Measurements from ENCODE around the gene NR6A1.
"Not testable (repeated sequence)": the region's sequence is repeated elsewhere in the genome, so short reads cannot be mapped to it uniquely, and the experiment has no call there.

The NR6A1 gene

DNA sequence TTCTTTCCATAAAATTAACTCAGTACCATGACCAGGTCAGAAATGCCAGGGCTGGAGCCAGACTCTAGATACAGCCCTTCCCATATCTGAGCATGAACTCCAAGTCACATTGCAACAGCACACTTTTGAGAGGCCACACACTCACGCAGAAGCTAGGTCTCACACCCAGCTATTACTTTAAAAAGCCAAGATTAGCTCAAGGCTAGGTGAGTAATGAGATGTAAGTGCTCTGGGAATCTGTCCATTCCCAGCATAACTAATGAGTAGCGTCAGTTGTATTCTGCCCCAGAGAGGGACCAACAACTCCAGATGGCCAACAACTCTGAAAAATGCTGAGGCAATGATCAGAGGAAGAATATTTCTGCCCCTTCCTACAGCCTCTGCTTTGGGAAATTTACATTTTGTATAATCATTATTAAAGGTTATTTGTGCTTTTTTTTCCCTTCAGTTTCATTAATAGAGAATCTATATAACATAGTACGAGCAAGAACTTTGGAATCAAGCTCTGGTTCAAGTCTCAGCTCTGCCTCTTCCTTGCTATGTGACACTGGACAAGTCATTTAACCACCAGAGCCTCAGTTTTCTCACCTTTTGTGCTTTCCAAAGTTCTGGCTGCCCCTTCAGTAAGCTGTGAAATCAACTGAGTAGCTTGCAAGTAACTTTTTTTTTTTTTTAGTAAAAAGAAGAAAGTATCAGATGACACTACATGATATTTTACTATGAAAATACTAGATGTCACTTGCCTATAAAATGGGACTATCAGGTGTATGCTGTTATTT lies 118.3 kb downstream of the NR6A1 start:
- DNase-seq, result no peak

DNA sequence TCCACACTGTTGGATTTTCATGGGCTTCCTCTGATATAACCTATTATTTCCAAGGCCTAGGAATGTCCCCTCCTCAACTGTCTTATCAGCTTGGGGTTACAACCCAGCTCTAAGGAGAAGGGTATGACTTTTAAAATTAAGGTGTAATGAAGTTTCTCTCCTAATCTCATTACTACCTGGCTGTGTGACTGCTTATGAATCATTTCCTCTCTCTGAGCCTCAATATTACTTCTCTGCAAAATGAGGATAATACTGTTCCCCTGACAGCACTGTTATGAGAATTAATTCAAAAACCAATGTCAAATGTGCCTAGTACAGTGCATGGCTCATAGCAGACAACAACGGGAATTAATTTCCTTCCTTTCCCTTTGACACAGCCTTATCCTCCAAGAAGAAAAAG lies 118.9 kb downstream of the NR6A1 start:
- DNase-seq, result no peak

DNA sequence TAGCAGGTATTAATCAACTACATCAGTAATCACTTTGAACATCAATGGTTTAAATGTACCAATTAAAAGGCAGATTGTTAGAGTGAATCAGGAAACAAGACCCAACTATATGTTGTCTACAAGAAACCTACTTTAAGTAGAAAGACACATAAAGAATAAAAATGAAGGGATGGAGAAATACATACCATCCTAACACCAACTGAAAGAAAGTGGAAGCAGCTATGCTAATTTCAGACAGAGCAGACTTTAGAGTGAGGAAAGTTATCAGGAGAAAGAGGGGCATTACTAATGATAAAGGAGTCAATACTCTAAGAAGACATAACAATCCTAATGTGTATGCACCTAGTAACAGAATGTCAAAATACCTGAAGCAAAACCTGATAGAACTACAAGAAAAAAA lies 125.8 kb downstream of the NR6A1 start:
- DNase-seq, result no peak

DNA sequence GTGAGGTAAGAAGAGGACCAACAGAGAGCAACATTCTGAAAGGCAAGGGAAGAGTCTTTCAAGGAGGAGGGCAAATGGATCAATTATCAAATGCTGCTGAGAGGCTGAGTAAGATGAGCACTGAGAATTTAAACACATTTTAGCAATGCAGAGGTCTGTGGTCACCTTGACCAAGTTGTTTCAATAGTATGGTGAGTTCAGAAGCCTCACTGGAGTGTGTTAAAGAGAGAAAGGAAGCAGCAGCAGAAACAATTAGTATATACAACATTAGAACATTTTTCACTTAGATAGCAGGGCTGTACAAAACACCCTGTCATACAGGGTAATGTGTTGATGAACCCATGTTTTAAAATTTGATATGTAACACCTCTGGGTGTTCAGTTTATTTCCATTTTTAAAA lies 131.5 kb downstream of the NR6A1 start:
- DNase-seq, result no peak

DNA sequence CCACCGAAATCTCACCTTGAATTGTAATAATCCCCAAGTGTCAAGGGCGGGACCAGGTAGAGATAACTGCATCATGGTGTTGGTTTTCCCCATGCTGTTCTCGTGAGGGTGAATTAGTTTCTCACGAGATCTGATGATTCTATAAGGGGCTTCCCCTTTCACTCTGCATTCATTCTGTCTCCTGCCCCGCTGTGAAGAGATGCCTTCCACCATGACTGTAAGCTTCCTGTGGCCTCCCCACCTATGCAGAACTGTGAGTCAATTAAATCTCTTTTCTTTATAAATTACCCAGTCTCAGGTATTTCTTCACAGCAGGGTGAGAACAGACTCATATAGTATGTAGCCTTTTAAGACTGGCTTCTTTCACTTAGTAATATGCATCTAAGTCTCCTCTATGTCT lies 135.8 kb downstream of the NR6A1 start:
- no peak for DNase-seq

DNA sequence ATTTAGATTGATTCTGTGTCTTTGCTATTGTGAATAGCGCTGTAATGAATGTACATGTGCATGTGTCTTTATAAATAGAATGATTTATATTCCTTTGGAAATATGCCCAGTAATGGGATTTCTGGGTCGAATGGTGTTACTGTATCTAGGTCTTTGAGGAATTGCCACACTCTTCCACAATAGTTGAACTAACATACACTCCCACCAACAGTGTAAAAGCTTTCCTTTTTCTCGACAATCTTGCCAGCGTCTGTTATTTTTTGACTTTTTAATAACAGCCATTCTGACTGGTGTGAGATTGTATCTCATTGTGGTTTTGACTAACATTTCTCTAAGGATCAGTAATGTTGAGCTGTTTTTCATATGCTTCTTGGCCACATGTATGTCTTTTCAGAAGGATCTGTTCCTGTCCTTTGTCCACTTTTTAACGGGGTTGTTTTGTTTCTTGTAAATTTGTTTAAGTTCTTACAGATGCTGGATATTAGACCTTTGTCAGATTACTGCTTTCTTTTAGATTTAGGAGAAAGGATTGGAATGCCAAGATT lies 139.0 kb downstream of the NR6A1 start:
- no peak for DNase-seq

DNA sequence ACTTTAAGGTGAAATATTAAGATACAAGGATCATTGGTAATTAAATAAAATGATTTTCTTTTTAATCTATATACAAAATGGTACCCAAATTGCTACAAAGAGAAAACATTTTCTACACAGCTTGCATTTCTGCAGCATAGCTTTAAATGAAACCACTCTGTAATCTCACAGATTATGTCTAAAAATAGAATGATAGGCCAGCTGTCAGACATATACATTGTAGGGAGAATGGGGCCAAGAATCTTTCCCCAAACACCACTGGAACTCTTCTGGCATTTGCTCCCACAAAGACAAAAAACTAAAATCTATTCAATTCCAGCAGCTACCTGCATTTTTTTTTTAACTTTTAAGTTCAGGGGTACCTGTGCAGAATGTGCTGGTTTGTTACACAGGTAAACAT lies 139.8 kb downstream of the NR6A1 start:
- no peak for DNase-seq

DNA sequence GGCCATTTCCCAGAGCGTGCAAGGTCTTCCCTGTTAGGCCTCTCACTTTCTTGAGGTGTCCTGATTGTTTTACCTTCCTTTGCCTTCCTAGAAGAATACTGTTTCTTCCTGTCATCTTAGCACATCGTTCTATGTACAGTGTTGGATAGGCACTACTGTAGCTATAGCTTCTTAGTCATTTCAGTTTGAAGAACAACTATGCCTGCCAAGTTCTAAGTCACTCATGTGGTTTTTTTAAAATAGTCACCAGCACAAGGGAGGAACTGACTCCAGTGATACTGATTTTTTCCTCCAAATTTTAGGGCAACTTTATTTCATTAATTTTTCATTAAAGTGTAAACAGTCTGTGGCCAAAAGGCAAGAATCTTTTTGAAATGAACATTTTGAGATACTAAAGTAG lies 141.5 kb downstream of the NR6A1 start:
- no peak for DNase-seq

DNA sequence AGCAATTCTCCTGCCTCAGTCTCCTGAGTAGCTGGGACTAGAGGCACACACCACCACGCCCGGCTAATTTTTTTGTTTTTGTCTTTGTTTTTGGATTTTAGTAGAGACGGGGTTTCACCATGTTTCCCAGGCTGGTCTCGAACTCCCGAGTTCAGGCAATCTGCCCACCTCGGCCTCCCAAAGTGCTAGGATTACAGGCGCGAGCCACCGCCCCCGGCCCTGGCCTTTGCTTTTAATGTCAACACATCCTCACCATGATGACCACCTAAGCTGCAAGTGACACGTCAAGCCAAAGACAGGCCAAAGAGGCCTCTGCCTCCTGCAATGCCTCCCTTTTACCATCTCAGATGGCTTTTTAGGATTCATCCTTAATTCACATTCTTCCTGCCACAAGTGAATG lies 142.4 kb downstream of the NR6A1 start:
- no peak for DNase-seq

DNA sequence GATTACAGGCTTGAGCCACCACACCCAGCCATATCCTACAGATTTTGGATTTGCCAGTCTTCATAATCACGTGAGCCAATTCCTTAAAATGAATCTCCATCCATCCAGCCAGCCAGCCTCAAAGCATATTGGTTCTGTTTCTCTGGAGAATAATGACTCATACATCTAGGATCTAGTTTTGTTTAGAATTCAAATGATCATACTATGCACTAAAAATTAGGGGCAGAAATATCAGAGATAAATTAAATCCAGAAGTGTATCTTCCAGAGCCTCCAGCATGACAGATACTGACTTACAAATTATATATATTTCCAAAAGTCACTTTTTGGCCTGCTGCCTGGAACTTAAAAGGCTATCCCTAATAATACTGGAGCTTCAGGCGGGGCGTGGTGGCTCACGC lies 144.8 kb downstream of the NR6A1 start:
- DNase-seq, result no peak

DNA sequence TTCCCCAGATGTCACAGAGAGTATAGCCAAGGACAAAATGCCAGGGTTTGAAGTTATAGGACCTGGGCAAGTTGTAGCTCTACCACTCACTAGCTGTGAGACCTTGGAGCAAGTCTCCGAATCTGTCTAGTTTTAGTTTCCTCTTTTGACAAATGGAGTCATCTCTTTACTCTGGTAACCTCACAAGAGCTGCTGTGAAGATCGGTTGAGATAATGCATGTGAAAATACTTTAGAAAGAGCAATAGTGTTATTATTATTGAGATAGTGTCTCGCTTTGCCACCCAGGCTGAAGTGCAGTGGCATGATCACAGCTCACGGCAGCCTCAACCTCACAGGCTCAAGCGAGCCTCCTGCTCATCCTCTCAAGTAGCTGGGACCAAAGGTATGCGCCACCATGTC lies 146.0 kb downstream of the NR6A1 start:
- no peak for DNase-seq

DNA sequence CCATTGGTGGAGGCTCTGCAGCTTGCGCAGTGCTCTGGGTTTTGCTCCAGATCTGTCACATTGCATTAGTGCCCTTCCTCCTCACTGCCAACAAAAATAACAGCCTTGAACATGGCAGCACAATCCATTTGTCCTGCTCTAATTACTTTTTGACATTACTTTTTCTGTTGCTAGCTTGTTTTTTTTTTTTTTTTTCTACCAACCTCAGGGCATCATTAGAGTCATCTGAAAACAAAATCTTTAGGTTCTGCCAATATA lies 146.4 kb downstream of the NR6A1 start:
- DNase-seq, result no peak

DNA sequence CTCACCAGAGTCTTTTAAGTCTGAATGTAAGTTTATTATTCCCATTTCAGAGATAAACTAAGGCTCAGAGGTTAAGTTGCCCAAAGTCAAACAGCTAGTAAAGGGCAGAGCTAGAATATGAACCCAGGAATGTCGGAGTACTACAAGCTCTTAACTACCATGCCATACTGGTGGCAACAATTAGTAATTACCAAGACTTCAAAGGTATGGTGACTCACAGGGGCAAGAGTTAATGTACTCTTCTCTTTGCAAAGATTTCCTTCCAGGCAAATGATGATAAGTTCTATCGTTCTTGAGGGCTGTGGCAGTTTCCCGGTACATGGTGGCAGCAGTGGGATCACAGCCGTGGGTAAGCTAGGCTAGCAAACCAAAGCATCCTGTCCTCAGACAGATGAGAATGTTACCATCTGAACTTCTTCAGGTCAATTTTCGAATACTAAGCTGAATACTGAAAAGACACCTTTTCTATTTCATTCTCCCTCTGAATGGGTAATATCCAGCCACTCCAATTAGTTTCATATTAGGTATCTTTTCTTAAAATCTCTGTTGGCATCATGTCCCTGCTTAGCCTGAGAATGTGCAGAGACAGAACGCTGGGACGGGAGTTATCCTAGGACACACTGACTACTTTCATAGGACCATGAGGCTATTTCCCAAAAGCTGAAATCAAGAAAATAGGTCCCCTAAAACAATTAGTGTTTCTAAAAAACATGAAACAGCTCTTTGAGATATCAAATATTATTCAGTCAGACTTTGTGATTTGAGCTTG lies 147.0 kb downstream of the NR6A1 start:
- DNase-seq, result no peak

DNA sequence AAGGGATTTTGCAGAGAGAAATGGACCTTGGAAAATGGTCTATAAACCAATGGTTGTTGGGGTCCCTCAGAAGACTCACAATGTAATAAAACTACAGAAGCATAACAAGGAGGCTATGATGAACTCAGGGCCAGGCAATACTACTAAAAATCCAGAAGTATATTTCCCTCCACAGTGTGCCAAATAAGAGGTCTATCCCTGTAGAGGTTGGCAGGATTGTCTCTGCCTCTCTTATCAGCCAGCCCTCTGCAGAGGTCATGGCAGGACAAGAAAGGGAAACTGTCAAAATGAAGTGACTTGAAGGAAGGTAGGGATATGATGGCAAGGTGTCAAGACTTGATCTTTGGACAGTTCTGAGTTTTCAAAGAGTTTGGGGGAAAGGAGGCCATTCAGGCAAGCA lies 148.2 kb downstream of the NR6A1 start:
- no peak for DNase-seq

DNA sequence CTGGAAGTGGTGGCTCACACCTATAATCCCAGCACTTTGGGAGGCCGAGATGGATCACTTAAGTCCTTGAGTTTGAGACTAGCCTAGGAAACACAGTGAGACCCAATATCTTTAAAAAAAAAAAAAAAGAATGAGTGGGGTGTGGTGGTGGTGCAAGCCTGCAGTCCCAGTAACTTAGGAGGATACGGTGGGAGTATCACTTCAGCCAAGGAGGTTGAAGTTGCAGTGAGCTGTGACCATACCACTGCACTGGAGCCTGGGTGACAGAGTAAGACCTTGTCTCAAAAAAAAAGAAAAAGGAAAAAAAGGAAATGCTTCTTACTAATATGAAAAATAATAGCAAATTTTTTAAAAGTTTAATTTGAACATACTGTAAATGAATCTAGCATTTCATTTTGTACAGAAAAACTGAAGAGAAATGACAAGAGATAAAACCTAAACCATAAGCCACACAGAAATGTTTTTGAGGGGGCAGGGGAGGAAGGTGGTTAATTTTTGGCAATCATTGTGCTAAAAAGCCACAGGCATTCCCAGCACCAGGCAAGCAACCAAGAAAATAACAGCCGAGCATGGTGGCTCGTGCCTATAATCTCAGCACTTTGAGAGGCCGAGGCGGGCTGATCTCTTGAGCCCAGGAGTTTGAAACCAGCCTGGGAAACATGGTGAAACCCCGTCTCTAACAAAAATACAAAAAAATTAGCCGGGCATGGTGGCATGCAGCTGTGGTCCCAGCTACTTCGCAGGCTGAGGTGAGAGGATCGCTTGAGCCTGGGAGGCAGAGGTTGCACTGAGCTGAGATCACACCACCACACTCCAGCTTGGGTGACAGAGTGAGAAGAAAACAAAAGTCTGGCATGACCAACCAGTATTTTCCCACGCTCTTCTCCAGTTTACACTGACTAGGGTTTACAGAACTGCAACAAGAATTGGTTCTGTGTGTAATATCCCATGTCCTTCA lies 149.5 kb downstream of the NR6A1 start:
- no peak for DNase-seq

DNA sequence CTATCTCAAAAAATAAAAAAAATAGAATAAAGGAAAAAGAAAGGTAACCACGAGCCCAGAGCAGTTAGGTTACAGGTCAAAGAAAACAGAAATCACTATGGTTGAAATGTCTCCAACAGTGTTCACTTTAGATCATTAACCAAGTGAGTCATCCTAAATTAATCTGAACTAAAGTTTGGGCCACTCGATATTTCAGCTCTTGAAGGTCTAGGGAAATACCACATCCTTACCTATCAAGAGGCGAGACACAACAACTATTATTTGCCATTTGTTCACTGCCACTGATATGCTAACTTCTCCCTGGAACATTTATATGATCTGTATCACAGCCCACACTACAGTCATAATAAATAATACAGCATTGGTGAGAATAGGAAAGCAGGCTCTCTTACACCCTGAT lies 152.6 kb downstream of the NR6A1 start:
- no peak for DNase-seq

DNA sequence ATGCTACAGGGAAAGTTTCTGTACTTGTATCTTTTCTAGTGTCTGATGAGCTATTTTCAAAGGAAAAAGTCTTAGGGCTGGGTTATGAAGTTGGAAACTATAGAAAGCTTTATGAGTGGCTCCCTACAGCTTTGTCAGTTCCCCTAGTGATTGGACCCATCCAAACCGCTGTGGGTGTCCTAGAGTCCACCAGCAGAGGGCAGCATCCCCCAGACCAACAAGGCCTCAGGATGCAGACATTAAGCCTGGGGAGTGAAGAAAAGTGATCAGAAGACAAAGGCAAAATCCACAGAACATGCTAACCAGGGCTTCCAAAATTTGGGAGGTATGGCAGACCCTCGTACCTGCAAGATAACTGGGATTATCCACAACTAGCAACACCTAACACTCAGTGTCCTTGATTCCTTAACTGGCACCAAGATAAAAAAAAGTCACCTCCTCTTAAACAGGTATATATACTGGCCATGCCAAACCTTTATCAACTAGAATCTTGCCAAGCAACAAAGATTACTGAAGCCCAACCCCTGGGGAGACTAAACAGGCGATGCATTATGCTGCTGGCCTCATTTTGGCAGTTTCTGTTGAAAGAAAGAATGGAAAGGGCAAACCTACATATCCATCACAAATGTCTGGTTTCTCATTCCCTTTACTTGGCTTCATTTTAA lies 153.5 kb downstream of the NR6A1 start:
- peak; percentile 25 for DNase-seq

DNA sequence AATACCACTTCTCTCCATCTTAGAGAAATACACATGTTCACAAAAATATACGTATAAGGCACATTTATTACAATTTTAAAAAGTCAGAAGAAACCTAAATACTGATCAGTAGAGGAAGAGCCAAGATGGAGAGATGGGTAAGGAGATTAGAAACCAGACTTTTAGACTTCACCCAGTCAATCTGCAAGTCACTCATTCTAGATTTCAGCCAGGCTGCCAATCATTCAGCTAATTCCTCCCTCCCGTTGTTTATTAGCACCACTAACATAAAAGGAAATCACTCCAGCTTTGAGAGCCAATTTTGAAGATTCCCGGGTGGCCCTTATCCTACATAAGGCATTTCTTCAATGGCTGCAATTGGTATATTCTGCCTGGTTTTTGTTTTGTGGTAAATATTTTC lies 154.2 kb downstream of the NR6A1 start:
- no peak for DNase-seq

DNA sequence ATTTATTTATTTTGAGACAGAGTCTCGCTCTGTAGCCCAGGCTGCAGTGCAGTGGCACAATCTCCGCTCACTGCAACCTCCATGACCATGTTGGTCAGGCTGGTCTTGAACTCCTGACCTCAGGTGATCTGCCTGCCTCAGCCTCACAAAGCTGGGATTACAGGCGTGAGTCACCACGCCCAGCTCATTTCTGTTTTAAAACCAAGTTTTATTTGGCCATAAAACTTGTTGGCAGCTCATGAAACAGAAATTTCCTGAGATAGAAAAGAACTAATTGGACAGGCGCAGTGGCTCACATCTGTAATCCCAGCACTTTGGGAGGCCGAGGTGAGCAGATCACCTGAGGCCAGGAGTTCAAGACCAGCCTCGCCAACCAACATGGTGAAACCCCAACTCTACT lies 155.3 kb downstream of the NR6A1 start:
- DNase-seq, result not testable (repeated sequence)

DNA sequence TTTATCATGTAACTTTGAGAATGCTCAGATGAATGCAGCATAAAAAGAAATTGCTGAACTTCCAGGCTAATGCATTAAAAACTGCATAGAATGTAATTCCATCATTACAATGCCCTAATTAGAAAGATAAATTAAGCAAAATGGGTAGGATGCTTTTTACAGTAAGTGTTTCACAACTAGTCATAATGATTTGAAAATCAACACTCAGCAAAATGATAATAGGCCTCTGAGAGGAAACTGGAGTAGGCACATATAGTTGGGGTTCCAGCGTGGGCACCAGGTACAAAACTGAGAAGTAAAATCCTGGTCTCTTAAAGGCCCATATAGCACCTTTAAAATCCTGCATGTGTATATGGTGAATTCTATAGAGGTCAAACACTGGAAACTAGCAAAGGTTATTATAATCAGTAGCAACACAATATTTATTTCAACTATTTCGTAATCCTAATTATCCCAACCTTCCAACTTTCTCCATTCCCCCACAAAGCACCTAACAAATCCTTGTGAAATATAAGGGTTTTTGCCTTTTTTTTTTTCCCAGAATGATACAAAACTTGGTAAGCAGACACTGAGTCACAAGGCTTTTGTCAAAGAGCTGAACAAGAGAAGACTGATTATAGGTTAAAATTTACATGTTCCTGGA lies 155.9 kb downstream of the NR6A1 start:
- no peak for DNase-seq

DNA sequence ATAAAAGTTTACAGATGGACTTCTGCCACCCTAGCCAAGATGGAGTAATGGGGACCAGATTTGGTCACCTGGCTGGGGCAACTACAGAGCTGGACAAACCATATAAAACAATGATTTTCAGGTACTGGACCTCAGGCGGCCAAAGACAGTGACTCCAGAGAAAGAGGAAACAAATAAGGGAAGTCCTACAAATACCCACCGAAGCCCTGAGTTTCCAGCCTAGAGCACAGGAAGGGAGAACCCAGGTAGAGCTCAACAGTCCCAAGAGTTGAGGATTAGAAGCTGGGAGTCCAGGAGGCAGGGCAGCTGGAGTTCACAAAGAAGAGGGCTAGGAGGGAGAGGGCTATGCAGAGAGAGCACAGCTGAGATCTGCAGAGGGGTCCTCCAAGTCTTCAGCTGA lies 157.3 kb downstream of the NR6A1 start:
- DNase-seq, result no peak

DNA sequence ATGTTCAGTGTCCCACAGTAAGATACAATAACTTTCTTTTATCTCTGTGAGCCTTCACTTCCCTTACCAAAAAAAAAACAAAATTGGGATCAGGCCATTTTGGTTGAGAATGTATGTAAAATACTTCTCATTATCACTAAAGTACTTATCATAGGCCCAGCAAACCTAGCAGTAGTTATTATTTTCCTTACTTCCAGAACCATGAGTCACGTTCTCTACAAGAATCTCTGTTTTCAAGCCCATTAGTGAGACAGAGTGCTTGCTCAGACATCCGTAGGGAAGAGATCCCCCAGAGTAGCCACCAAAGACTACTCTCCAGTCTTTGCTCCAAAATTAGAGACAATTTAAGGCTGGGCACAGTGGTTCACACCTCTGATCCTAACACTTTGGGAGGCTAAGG lies 160.0 kb downstream of the NR6A1 start:
- no peak for DNase-seq

All from DMS153 (cell line).